ENCODE measurements around the gene EFCAB7.
"Not testable (repeated sequence)": the region's sequence is repeated elsewhere in the genome, so short reads cannot be mapped to it uniquely, and the experiment has no call there.

EFCAB7 gene

GRCh38 chr1:63548877-63549276 lies 25.6 kb downstream of the EFCAB7 start:
- DNase-seq: no peak

- DNase-seq: no peak
These were observed 32.2 kb downstream of the EFCAB7 start for GRCh38 chr1:63555480-63555879.

GRCh38 chr1:63557365-63557987 lies 34.2 kb downstream of the EFCAB7 start:
- DNase-seq: peak; percentile 35

- DNase-seq: no peak
These were observed 36.0 kb downstream of the EFCAB7 start for GRCh38 chr1:63559357-63559756.

GRCh38 chr1:63563745-63564144 lies 40.4 kb downstream of the EFCAB7 start:
- DNase-seq: no peak

GRCh38 chr1:63569068-63569467 lies 45.7 kb downstream of the EFCAB7 start:
- DNase-seq: no peak

- no peak for DNase-seq
These were observed 46.5 kb downstream of the EFCAB7 start for GRCh38 chr1:63569640-63570316.

- DNase-seq: not testable (repeated sequence)
These were observed 49.4 kb downstream of the EFCAB7 start for GRCh38 chr1:63572686-63573085.

GRCh38 chr1:63574203-63574796 lies 51.0 kb downstream of the EFCAB7 start:
- not testable (repeated sequence) for DNase-seq

- DNase-seq: no peak
These were observed 52.1 kb downstream of the EFCAB7 start for GRCh38 chr1:63575340-63575826.

GRCh38 chr1:63586326-63586725 lies 63.0 kb downstream of the EFCAB7 start:
- DNase-seq: not testable (repeated sequence)

GRCh38 chr1:63590166-63590560 lies 66.8 kb downstream of the EFCAB7 start:
- no peak for DNase-seq

- no peak for DNase-seq
These were observed 69.4 kb downstream of the EFCAB7 start for GRCh38 chr1:63592536-63593302.

GRCh38 chr1:63593303-63593885 lies 70.1 kb downstream of the EFCAB7 start, which contains the start of gene PGM1:
TSS of gene PGM1 (plus strand) at chr1:63593411. CDS start at chr1:63593489, 78 bp downstream.
- peak; percentile 82 for DNase-seq

- peak; percentile 89 for DNase-seq
These were observed 70.7 kb downstream of the EFCAB7 start for GRCh38 chr1:63593886-63594605.

GRCh38 chr1:63595435-63595834 lies 72.1 kb downstream of the EFCAB7 start:
- DNase-seq: no peak

GRCh38 chr1:63599799-63600198 lies 76.5 kb downstream of the EFCAB7 start:
- no peak for DNase-seq

- no peak for DNase-seq
These were observed 76.9 kb downstream of the EFCAB7 start for GRCh38 chr1:63600248-63600647.

- no peak for DNase-seq
These were observed 77.7 kb downstream of the EFCAB7 start for GRCh38 chr1:63601061-63601460.

- DNase-seq: no peak
These were observed 78.1 kb downstream of the EFCAB7 start for GRCh38 chr1:63601463-63601862.

- no peak for DNase-seq
These were observed 78.6 kb downstream of the EFCAB7 start for GRCh38 chr1:63601912-63602311.

- DNase-seq: no peak
These were observed 79.3 kb downstream of the EFCAB7 start for GRCh38 chr1:63602629-63603028.

All from stimulated activated CD4-positive, alpha-beta T cell treated with anti-CD3 and anti-CD28 coated beads, Interleukin-15, amount 100 ng/mL, for 24 hours (primary cell).